Measurements from ENCODE around the gene WDR72. TPM values are rescaled to one million over a fixed set of nuclear protein-coding genes. Genes with fewer than 3 reads are reported as not detected.

The WDR72 gene
- total RNA-seq, 2 donors from 2014 or later: 4.1 to 12.2 TPM

DNA sequence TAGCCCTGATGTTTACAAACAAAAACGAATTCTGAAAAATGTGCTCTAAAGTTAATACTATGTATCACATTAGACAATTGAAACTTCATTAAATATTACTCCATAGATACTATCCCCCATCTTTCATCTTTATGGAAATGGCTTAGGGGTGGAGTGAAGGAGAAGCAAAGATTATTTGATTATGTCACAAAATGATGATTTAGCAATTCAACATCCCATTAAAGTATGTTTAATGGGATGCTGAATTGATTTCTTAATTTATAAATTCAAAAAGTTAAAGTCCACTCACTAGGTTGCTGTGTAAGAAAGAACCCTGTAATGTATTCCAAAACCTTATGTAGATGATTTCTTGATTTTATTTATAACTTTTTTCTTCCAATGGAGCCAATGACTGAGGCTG lies 201.1 kb downstream of the WDR72 start:
- DNase-seq: no peak
- H3K9ac ChIP-seq (ENCODE audit: extremely low read depth, low read length, poor library complexity, severe bottlenecking): no peak overlapping the region
- no peaks in the 10 kb centered on the region for H3K9me3 ChIP-seq (ENCODE audit: control insufficient read depth, low read length)
- Mint-ChIP-seq H3K36me3 (ENCODE audit: low read depth) (no peaks in the 10 kb centered on the region), H3K9me3 (no peaks in the 10 kb centered on the region), H3K4me1 (peaks cover 7% of the 10 kb centered on the region), H3K27ac (no peak overlapping the region), H3K27me3 (ENCODE audit: insufficient read depth) (no peaks in the 10 kb centered on the region), H3K4me3 (no peak overlapping the region)
- H3K27me3 ChIP-seq (ENCODE audit: control insufficient read depth, insufficient read depth, low read length, poor library complexity, severe bottlenecking): no peaks in the 10 kb centered on the region
- H3K36me3 ChIP-seq (ENCODE audit: control insufficient read depth, insufficient read depth, low read length): no peaks in the 10 kb centered on the region
- H3K4me1 ChIP-seq (ENCODE audit: control insufficient read depth, insufficient read depth, low read length): no peaks in the 10 kb centered on the region
- WGBS, 2 experiments (ENCODE audit: insufficient coverage in 1 of 2, insufficient read length in 1 of 2): 100% methylated on average over 1 of the region's 1 CpG; no CpG with 5 or more reads in 1 of the 2 experiments
- H3K4me3 ChIP-seq (ENCODE audit: low read length): no peak overlapping the region
- H3K27ac ChIP-seq (ENCODE audit: low read depth, low read length): no peak overlapping the region
- TF ChIP-seq, protein P1, sequence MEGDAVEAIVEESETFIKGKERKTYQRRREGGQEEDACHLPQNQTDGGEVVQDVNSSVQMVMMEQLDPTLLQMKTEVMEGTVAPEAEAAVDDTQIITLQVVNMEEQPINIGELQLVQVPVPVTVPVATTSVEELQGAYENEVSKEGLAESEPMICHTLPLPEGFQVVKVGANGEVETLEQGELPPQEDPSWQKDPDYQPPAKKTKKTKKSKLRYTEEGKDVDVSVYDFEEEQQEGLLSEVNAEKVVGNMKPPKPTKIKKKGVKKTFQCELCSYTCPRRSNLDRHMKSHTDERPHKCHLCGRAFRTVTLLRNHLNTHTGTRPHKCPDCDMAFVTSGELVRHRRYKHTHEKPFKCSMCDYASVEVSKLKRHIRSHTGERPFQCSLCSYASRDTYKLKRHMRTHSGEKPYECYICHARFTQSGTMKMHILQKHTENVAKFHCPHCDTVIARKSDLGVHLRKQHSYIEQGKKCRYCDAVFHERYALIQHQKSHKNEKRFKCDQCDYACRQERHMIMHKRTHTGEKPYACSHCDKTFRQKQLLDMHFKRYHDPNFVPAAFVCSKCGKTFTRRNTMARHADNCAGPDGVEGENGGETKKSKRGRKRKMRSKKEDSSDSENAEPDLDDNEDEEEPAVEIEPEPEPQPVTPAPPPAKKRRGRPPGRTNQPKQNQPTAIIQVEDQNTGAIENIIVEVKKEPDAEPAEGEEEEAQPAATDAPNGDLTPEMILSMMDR (conservative IDR thresholded peaks at IDR 0.05): no peak

DNA sequence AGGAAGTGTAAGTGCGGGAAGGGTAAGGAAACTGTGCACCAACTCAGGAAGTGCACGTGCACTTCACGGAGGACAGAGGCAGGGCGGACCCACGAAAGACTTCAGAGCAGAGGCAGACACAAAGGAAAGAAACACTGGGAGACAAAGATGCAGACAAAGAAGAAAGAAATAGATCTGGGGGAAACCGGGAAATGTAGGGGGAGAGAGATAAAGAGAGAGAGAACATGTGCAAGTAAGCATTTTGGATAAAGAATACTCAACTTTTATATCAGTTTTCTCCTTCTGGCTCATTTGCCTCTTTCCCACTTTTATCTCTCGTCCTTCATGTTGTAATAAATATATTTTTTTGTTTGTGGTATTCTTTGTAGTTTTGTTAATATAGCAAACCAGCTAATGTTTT lies 204.2 kb downstream of the WDR72 start:
- Histone ChIP-seq H3K27ac (ENCODE audit: low read depth, low read length) (no peak overlapping the region), H3K4me1 (ENCODE audit: control insufficient read depth, insufficient read depth, low read length) (no peaks in the 10 kb centered on the region), H3K27me3 (ENCODE audit: control insufficient read depth, insufficient read depth, low read length, poor library complexity, severe bottlenecking) (no peaks in the 10 kb centered on the region), H3K9ac (ENCODE audit: extremely low read depth, low read length, poor library complexity, severe bottlenecking) (no peak overlapping the region), H3K4me3 (ENCODE audit: low read length) (no peak overlapping the region), H3K9me3 (ENCODE audit: control insufficient read depth, low read length) (no peaks in the 10 kb centered on the region), H3K36me3 (ENCODE audit: control insufficient read depth, insufficient read depth, low read length) (no peaks in the 10 kb centered on the region)
- H3K4me1 Mint-ChIP-seq: peaks cover 7% of the 10 kb centered on the region
- 91 to 93% methylated on average over 6 of the region's 7 CpGs for WGBS, 2 experiments (ENCODE audit: insufficient coverage in 1 of 2, insufficient read length in 1 of 2)
- no peak overlapping the region for H3K27ac Mint-ChIP-seq
- TF ChIP-seq, protein P1 (conservative IDR thresholded peaks at IDR 0.05): no peak
- H3K9me3 Mint-ChIP-seq: no peaks in the 10 kb centered on the region
- H3K27me3 Mint-ChIP-seq (ENCODE audit: insufficient read depth): no peaks in the 10 kb centered on the region
- no peak overlapping the region for H3K4me3 Mint-ChIP-seq
- no peaks in the 10 kb centered on the region for H3K36me3 Mint-ChIP-seq (ENCODE audit: low read depth)
- no peak for DNase-seq

DNA sequence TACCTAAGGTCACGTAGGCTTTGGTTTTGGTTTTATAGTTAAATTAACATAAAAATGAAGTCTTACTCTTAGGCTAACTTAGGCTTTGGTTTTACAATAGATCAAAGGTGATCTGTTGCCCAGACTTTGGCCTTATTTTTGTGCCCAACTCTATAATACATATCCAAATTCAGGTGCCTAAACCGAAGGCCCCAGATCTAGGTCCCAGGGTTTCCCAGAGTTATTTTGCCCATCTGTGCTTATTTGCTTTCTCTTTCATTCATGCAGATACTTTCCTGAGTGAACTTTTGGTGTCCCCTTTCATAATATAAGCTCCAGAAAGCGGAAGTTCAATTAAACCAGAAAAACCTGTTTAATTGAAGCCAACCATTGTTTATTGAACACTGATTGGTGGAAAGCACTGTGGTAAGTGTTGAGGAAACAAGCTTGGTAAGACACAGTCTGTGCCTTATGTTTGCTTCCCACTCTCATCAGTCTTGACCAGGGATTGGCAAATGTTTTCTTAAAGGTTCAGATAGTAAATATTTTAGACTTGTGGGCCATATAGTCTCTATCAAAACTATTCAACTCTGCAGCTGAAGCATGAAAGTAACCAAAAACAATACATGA lies 209.7 kb downstream of the WDR72 start:
- no peaks in the 10 kb centered on the region for H3K36me3 Mint-ChIP-seq (ENCODE audit: low read depth)
- DNase-seq: no peak
- TF ChIP-seq, protein P1 (conservative IDR thresholded peaks at IDR 0.05): no peak

More for the DNA sequence above, 209.7 kb downstream of the WDR72 start:
- H3K4me1 Mint-ChIP-seq: peaks cover 1% of the 10 kb centered on the region
- H3K27me3 Mint-ChIP-seq (ENCODE audit: insufficient read depth): no peaks in the 10 kb centered on the region
- WGBS, 2 experiments (ENCODE audit: insufficient coverage in 1 of 2, insufficient read length in 1 of 2): 93 to 100% methylated on average over 1 to 2 of the region's 3 CpGs
- H3K27ac Mint-ChIP-seq: no peak overlapping the region
- Histone ChIP-seq H3K9me3 (ENCODE audit: control insufficient read depth, low read length) (no peaks in the 10 kb centered on the region), H3K27ac (ENCODE audit: low read depth, low read length) (no peak overlapping the region), H3K9ac (ENCODE audit: extremely low read depth, low read length, poor library complexity, severe bottlenecking) (no peak overlapping the region), H3K4me3 (ENCODE audit: low read length) (no peak overlapping the region), H3K4me1 (ENCODE audit: control insufficient read depth, insufficient read depth, low read length) (no peaks in the 10 kb centered on the region), H3K36me3 (ENCODE audit: control insufficient read depth, insufficient read depth, low read length) (no peaks in the 10 kb centered on the region), H3K27me3 (ENCODE audit: control insufficient read depth, insufficient read depth, low read length, poor library complexity, severe bottlenecking) (no peaks in the 10 kb centered on the region)
- no peak overlapping the region for H3K4me3 Mint-ChIP-seq
- H3K9me3 Mint-ChIP-seq: no peaks in the 10 kb centered on the region

Data from endodermal cell (in vitro differentiated cells).